ENCODE results near the gene MICALL1.

Gene MICALL1

GRCh38 chr22:37985751-37986281, 79.7 kb downstream of the MICALL1 start:
- no peak for DNase-seq

DNA sequence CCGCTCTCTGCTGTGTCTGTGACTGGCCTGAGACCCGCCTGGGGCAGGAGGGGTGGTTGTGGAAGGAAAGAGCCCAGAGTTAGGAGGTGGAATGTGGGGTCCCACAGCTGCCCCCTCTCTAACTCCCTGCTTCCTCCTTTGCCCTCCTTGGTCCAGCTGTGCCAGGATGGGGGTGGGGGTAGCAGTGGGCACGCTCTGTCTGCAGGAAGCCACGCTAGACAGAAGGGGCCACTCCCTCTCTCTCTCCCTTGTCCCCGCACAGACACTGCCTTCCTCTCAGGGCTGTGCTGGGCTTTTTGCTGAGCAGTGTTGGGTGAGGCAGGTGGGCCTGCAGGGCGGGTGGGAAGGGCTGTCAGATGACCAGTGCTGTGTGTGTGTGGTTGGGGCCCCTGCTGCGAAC, 80.3 kb downstream of the MICALL1 start:
- no peak for DNase-seq

GRCh38 chr22:37989146-37990045, 83.3 kb downstream of the MICALL1 start:
- DNase-seq, result no peak

GRCh38 chr22:37990301-37990700, 84.2 kb downstream of the MICALL1 start:
- DNase-seq, result no peak

GRCh38 chr22:37990862-37991261, 84.8 kb downstream of the MICALL1 start:
- DNase-seq, result no peak

DNA sequence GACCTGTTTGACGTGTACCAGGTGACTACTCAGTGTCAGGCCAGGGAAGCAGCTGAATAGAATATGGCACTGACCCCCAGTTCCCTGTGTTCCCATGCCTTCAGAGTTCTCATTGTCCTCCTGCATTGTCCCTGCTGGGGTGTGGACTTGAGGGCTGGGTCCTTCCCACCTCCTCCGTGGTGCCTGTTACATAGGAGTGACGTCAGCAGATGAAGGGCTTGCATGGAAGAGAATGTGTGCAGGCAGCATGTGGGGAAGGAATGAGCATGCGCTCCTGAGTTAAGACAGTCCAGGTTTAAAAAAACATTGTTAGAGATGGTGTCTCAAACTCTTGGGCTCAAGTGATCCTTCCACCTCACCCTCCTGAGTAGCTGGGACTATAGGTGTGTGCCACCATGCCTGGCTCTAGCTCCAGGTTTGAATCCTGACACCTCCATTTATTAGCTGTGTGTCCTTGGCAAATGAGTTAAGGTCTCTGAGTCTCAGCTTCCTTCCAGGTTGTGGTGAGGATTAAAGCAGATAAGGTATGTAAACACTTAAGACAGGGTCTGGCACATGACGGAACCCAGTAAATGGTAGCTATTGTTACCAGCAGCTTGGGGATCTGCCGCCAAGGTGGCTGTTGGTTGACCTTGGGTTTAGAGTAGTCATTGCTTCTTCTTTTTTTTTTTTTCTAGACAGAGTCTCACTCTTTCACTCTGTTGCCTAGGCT, 85.8 kb downstream of the MICALL1 start:
- no peak for DNase-seq

All from NCI-H510A treated with DMSO at 0.1 percent for 48 hours (cell line).